NCI-H128 (cell line): Measurements from ENCODE around the gene KIF7.

Source experiments
- DNase-seq: peaks from one replicate; lab custom pipeline; 2025; ENCODE audit not compliant: unreplicated experiment; lab: John Stamatoyannopoulos, UW

KIF7 gene

DNA sequence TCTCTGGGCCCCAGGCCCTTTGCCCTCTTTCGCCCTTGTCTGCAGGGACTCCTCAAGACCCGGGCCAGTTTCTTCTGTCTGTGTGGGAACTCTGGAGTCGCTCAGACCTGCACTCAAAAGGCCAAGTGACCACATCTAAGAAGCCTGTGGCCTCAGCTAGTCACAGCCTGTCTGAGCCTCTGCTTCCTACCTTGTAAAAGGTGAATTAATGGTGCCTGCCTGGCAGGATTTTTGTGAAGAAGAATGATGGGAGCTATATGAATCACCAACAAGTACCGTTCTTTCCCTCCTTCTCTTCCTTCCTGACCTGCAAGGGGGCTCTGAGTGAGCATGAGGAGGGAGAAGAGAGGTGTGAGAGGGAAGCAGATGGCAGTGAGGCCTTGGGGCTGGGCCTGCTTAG lies 16.4 kb upstream of the KIF7 start:
- no peak for DNase-seq

DNA sequence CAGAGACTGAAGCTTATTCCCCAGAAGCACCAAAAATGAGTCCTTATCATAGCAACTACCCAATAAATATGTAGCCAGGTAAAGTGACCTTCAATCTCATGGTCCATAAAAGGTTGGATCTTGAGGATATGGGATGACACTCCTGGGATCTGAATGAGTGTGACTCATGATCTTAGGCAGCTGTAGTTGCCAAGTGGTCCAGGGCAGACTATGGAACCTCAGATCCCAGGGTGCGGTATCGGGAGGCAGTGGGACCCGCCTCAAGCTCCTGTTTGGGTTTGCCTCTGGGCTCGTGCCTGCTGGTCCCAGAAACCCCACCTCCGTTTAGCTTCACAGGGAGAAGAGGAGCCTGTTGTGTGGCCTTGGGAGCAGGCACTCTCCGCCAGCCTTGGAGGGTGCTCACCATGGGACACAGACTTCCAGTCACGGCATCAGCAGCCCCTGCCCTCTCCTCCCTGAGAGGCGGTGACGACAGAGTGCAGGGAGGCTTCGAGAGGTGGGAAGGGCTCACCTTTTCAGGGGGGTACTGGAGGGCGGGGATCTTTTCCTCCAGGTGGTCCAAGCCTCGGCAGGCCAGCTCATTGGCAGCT lies 15.8 kb upstream of the KIF7 start:
- DNase-seq, result no peak

DNA sequence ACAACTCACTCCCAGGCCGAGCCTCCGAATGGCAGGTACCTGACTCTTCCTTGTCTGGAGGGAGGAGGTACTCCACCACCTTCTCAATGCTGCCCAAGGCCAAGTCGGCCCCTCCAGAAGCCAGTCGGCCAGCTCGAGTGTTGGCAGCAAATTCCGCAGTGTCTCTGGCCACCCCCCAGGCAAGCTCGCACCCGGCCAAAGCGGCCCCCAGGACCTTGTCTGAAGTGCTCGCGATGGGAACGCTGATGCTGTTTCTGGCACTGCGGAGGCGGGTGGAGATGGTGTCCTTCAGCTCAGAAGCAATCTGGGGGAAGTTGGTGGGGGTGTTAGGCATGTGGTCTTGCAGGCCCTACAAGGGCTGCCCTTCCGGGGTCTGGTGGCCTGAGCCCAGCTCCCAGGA lies 14.7 kb upstream of the KIF7 start:
- DNase-seq, result no peak

DNA sequence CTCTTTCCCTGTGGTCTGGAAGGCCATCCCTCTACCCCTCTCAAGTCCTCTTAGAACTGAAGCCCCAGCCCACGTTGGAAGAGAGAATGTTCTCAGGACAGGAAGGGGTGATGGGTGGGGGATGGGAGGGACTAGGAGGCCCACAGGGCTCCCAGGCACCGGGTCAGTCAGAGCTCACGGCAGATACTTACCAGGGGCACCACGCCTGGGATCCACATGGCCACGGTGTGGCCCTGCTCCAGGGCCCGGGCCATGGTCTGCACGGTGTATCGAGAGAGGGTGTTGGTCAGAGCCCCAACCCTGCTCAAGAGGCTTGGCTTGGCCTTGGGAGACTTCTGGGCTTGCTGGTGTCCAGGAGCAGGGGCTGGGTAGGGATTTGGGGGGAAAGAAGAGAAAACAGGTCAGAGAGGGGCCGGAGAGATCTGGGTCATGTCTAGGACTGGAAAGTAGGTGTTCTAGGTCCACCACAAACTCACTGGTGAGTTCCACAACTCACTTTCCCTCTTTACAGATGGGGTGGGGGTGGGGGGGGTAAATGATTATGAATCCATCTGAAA lies 14.1 kb upstream of the KIF7 start:
- DNase-seq, result no peak

DNA sequence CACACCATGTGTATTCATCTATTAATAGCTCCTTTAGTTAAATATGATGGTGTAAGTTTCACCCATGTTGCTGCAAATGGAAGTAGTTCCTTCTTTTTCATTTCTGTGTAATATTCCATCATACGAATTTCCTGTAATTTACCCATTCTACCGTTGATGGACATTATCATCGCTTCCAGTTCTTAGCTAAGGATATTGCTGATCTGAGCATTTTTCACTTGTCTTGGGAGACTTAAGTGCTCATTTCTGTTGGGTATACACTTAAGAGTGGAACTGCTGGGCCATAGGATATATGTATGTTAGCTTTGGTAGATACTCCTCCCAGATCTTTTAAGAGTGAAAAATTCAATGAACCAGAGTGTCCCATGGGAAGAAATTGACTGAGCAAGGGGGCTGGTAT lies 12.9 kb upstream of the KIF7 start:
- no peak for DNase-seq

DNA sequence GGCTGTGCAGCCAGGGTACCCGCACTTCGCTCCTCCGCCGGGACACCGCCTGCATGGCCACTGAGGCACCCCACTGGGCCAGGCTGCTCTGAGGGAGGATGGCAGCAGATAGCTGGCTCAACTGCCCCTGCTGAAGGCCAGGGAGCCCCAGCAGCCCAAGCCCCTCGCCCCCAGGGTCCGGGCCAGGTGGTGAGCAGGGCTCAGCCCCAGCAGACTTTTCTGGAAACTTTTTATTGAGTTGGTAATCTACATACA lies 12.4 kb upstream of the KIF7 start:
- no peak for DNase-seq

DNA sequence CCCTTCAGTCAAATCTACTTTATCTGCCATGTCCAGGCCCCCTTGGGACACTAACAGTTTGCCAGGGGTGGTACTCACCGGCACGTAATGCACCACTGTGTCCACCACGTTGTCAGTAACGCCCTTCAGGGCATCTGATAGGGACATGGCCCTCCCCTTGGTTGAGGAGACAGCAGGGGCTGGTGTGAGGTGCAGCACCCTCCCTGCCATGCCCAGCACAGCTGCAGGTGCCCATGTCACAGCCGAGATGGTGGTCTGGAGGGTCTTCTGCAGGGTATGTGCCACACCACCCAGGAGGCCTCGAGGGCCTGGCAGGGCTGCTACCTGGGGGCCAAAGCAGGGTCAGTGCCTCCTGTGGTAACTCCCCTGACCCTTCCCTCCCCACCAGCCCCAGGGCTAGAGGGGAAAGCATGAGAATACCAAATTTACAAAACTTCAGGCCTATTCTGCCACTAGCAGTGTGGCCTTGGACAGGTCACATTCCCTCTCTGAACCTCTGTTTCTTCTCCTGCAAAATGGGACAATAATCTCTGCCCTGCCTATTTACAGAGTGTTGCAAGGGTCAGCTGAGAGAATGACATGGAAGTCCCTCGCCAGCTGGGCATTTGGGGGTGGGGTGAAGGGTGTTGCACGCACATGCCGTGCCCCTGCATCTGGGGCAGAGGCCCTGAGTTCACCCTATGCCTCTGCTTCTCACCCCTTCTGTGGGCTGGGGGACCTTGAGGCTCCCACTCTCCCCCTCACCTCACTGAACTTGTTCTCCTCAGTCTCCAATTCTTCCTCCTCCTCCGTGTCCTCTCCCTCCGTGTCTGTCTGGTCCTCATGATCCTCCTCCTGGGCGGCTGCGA lies 11.8 kb upstream of the KIF7 start:
- DNase-seq, result no peak

DNA sequence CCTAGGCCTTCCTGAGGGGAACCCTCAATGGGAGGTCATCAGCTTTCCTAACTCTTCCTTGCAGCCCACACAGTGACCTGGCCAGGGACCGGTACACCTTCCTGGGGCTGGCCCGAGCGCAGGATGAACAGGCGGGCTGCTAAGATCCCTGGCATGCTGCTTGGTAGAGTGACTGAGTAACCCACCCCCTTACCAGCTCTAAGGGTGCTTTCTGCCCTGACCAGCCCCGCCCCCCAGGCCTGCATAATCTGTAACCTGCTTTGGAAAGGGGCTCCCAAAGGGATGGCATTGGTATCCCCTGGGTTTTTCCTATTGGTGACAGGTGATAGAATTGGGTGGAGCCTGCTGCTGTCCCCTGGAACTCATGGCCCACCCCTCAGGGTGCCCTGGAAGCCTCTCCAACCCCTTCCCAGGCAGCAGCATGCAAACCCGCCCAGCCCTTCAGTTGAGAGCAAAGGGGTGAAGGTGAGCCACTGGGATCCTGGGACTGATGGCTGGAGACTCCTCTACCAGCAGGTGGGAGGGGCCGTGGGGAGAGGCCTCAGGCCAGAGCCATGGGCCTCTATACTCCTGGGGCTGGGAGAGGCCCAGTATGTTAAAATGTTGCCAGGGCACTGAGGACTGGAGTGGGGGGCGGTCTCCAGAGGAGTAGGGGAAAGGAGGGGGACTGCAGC lies 11.1 kb upstream of the KIF7 start:
- DNase-seq, result no peak

DNA sequence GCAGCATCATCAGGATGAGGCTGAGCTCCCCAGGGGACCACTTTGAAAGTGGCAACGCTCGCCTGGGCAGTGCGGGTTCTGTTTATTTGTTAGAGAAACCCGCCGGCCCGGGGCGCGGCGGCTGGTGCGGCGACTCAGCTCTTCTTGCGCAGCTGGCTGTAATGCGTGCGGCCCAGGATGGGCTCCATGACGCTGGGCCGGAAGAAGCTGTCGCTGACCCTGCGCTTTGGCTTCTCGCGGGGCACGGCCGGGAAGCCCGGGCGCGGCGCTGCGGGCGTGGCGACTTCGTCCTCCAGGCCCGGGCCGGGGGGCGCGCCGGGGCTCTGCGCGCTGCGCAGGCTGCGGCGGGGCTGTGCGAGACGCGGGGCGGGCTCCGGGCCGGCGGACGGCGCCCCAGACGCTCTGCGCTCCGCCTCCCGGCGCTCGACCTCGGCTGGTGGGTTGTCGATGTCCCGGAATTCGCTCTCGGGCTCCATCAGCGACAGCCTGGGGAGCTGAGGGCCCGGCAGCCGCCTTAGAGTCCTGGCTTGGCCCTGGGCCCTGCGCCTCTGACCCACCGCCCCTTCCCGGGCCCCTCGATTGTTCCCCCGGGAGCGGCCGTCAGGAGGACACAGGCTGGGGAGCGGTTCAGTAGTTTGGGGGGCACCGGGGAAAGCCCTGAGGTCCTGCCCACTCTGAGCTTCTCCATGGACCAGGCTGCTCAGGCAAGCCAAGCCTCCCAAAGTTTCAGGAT lies 10.3 kb upstream of the KIF7 start:
- DNase-seq, result no peak

DNA sequence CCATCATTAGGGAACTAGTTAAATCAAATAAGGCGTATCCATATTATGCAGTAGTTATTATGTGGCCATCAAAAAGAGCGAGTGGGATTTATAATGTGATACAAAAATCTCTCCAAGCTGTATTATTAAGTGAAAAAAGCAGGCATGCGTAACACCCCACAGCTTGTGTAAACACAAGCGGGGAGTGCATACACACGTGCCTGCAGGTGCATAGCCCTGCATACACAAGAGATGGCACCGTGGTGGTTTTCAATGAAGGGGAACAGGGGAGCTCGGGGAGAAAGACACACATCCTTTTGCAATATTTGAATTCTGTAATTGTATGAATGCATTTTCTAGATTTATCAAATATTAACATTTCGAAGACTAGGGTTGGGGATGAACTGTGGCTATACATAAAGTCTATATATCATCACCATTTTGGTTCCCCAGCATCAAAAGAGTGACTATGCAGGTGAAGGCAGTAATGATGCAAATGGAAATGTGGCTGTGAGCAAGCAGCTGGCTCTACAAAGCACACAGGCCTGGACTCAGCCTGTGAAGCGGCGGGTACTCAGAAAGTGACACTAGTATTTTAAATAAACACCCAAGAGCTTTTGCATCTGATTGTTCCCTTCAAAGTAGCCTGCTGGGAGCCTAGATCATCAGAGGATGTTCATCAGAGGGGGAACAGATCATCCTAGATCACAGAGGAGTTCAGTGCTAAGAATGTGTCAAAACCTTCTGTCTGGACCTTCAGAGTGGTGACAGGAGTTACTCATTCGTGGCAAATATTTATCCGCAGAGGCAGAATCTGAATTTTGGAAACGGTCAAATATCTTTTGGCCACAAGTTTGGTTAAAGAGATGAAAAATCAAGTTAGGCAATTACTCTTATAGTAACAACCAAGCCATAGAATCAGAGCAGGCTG lies 9.4 kb upstream of the KIF7 start:
- peak; percentile 13 for DNase-seq

DNA sequence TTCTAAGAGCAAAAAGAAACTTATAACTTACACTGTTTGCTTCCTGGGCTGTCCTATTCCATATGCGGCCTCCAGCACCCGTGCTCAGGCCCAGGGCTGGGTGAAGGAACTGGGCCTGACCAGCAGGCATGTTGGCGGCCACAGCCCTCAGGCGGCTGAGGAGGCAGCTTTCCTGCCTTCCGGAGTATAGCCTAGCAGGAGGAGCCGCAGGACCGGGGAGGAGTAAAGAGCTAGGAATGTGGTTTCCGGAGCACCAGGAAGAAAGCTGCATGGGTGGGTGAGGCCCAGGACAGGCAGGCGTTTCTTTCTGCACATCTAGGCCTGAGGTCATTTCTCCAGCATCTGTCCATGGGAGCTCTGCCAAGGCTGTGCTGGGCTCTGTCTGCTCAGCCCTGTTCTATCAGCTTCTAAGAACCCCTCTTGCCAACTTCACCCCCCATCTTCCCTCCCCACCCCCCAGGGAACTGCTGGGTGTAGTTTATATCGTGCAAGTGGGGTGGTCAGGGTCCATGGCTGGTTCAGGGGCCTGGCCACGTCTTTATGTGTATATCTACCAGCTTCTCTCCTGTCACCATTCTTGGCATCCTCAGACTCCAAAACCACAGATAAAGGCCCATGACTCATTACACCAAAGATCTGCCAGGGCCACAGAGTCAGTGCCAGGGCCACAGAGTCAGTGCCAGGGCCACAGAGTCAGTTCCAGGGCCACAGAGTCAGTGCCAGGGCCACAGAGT lies 7.8 kb upstream of the KIF7 start:
- DNase-seq, result no peak

DNA sequence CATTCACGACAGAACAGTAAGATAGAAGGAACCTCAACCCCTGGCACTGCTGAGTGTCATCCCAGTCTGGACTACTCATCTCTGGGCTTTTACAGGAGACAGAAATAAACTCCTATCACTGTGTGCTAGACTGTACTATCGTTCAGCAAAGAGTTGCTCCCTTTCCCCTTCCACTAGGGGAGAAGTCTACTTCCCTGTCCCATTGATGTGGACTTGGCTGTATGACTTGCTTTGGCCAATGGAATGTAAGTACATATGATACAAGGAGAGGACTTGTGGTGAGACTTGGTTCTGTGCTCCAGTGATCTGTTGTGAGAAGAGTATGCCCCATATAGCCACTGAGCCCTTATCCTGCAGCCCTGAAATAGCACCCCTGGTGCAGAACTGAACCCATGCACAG lies 5.3 kb upstream of the KIF7 start:
- no peak for DNase-seq

DNA sequence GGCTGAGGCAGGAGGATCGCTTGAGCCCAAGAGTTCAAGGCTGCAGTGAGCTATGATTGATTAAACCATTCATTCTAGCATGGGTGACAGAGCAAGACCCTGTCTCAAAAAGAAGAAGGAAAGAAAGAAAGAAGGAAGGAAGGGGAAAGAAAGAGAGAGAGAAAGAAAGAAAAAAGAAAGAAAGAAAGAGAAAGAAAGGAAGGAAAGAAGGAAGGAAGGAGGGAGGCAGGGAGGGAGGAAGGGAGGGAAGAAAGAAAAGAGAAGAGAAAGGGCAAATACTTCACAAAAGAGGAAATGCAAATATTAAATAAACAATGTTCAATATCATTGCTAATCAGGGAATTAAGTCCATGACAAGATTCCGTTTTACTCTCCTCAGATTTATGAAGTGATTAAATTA lies 4.0 kb upstream of the KIF7 start:
- DNase-seq, result no peak

DNA sequence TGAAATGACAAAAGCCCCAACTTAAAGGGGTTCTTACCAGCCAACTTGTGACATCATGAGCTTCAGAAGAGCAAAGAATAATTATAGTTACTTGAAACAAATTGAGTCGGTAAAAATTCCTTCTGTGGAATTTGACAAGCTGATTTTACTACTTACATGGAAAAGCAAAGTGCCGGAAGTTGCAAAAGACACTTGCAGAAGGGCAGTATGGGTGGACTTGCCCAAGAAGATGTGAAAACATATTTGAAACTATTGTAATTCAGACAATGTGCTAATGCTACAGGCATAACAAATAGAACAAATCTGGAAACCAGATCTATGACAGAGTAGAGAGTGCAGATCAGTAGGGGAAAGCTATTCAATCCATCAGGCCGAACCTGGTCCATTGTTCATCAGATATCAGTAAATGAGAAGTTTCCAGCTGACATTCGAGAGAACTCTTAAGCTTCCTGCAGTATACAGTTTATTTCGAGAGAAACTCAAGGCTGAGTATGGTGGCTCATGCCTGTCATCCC lies 2.5 kb upstream of the KIF7 start:
- DNase-seq, result no peak

DNA sequence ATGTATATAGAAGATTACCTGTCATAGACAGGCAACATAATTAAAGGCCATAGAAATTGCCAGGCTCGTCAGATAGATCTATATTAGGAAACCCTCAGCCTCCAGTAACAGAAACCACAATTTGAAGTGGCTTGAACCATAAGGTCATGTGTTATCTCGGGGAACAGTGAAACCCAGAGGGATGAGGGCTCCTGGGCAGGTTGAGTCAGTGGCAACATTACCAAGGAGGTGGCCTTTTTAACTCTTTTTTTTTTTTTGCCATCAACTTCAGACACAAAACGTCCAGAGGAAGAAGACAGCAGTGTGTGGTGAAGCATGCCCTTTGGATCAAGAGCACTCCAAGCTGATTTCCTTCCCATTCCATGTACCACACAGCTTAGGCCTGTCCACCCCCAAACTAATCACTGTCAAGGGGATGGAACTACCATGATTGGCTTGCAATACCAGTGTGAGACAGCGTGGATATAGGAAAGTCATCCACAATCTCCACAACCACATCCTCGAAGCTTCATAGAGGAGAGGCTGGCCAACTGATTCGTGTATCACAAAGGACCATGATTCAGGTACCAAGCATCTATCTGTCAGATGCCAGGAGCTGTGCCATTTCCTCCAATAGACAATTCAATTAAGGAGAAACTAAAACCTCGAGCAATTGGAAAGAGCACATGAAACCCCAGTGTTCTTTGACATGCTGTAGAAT lies 999 bp upstream of the KIF7 start:
- no peak for DNase-seq

DNA sequence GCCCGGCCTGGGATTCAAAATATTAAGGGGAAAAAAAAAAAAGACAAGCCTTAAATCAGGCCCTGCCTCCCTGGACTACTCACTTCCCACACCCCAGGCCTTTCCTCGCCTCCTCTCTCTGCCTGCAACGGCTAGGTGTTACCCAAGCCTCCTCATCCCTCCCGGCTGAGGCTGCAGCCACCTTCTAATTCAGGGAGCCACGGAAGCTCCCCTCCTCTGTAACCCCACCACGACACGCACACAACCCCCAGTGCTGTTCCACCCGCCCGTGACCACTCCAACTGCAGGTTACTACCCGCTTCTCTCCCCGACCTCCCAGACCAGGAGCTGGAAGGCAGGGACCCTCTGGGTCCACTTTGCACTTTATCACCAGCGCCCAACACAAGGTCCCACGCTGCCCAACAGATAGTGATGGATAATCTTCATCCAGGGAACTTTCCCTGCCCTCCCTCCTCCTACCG lies 936 bp downstream of the KIF7 start:
- DNase-seq, result no peak

DNA sequence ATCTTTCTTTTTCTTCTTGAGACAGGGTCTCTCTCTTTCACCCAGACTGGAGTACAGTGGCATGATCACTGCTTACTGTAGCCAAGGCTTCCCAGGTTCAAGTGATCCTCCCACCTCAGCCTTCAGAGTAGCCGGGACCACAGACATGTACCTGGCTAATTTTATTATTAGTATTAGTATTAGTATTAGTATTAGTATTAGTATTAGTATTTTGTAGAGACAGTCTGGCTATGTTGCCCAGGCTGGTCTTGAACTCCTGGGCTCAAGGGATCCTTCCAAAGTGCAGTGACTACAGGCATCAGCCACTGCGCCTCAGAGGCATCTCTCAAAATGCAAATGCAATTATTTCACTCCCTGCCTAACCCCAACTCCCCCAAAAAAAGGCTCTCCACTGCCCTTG lies 1.7 kb downstream of the KIF7 start:
- no peak for DNase-seq

DNA sequence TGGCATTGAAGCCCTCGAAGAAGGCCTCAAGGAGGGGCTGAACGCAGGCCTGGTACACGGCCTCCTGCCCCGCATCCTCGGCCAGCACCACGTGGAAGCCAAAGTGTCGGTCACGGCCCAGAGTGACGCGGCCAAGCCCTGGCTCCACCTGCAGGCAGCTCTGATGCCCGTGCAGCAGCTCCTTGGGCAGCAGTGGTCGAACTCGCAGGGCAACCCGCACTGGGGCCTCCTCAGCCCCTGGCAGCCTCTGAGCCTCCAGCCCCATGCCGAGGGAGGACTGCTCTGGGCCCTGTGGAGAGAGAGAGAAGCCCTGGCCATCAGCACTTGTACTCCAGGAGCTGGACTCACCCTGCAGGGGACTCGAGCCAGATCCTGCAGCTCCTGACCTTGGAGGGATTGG lies 2.6 kb downstream of the KIF7 start:
- no peak for DNase-seq

DNA sequence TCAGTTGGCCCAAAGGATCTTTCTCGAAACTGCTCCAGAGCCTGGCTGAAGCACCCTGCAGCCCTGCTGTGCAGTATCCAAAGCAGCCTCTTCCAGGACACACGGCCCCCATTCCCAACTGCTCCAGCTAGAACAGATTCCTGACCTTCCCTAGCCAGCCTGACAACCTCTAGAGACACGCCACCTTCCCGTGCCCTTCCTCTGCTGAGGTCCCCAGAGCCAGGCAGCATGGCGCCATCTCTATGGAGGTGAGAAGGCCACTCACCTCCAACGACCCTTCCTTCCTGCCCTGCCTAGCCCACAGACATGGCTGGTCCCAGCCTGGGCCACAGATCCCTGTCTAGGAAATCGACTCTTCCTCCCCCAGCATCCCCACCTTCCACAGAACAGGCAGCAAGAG lies 3.1 kb downstream of the KIF7 start:
- no peak for DNase-seq
